SK-N-SH (cell line): ENCODE measurements around the gene TIMM21.

Experiments
- CTCF ChIP-seq: fragments of 200-600 bp; sonication (generic); IDR thresholded peaks from 2 replicates; pipeline ENCODE4 v1.6.1; 2017; ENCODE audit warnings: antibody characterized with exemption, mild to moderate bottlenecking, moderate library complexity
- ELF1 ChIP-seq: IDR thresholded peaks from 2 replicates; pipeline ENCODE4 v1.4.0; 2012
- TAF1 ChIP-seq: IDR thresholded peaks from 2 replicates; pipeline ENCODE4 v1.6.1; 2012; ENCODE audit warnings: low read depth, mild to moderate bottlenecking, low read length, moderate library complexity, borderline replicate concordance

- TF ChIP-seq CTCF = no peak
- TF ChIP-seq ELF1 = no peak
- TF ChIP-seq TAF1 = no peak
These were observed 8.4 kb upstream of the TIMM21 start for GRCh38 chr18:74139888-74140287.
